Measurements from ENCODE around the gene ENDOV. TPM values are rescaled to one million over a fixed set of nuclear protein-coding genes. Genes with fewer than 3 reads are reported as not detected.
A peak's percentile ranks its signal among the peaks of the same experiment; 100 is the strongest.

ENDOV gene
- total and polyA plus RNA-seq, 11 donors = 4.2 to 16.2 (median 9.4) TPM

DNA sequence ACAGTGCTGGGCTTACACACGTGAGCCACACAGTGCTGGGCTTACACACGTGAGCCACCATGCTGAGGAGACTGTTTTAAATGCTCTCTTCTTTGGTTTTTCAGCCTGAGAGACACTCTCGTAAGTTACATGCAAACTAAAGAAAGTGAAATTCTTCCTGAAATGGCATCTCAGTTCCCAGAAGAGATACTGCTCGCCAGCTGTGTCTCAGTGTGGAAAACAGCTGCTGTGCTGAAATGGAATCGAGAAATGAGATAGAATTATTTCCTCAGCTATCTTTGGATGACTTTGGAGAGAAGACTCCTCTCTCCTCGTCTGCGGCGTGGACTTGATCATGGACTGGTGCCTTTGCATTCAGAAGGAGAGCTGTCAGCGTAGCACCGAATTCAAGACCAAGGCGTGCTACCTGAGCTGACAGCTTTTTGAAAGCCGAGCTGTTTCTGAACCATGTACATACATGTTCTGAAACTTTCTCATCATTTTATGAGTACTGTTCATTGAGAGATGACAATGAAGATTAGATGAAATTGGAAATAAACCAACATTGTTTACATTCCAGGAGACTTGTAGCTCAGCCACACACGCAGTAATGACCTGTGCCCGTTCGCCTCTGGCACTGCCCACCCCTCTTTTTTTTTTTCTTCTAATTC is 21.6 kb upstream of the ENDOV start:
- H3K4me3 ChIP-seq = no peak overlapping the region
- peak overlapping the region in 1 of 12 donors; percentile 21 for H3K27ac ChIP-seq
- H3K4me1 ChIP-seq = peaks cover 0 to 22% (median 10%) of the 10 kb centered on the region in 12 donors
- no peaks in the 10 kb centered on the region for H3K9me3 ChIP-seq
- intact Hi-C loops (cut with DNase I) = no loop called here
- H3K27me3 ChIP-seq = no peaks in the 10 kb centered on the region
- ATAC-seq (no peak), DNase-seq (no peak)
- H3K36me3 ChIP-seq = peaks cover 0 to 79% (median 71%) of the 10 kb centered on the region in 9 donors
- TF ChIP-seq POLR2A (IDR thresholded peaks at IDR 0.05) = no peak
- TF ChIP-seq, protein P1, sequence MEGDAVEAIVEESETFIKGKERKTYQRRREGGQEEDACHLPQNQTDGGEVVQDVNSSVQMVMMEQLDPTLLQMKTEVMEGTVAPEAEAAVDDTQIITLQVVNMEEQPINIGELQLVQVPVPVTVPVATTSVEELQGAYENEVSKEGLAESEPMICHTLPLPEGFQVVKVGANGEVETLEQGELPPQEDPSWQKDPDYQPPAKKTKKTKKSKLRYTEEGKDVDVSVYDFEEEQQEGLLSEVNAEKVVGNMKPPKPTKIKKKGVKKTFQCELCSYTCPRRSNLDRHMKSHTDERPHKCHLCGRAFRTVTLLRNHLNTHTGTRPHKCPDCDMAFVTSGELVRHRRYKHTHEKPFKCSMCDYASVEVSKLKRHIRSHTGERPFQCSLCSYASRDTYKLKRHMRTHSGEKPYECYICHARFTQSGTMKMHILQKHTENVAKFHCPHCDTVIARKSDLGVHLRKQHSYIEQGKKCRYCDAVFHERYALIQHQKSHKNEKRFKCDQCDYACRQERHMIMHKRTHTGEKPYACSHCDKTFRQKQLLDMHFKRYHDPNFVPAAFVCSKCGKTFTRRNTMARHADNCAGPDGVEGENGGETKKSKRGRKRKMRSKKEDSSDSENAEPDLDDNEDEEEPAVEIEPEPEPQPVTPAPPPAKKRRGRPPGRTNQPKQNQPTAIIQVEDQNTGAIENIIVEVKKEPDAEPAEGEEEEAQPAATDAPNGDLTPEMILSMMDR (IDR thresholded peaks at IDR 0.05) = no peak
- 75 to 82% (median 79%) methylated on average over 15 of the region's 15 CpGs for WGBS, 4 donors

DNA sequence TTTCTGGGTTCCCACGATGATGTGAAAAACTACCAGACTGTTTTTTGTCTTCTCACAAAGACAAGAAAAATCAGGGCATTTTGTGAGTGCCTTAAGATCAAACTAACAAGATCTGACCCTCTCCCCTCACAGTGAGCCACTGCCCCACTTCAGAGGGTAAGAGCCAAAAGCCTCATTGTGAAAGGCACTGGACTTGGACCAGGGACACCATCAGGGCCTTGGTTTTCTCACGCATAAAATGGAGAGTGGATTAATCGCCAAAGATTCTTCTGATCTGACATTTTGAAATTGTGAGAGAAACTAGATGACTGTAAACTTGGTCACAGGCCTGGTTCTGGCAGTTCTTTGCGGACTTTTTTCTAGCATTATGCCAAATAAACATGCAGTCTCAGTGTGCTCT is 21.0 kb upstream of the ENDOV start:
- Histone ChIP-seq H3K4me1 (peaks cover 0 to 22% (median 10%) of the 10 kb centered on the region in 12 donors), H3K27ac (peak overlapping the region in 2 of 12 donors; percentile 23 to 32), H3K27me3 (no peaks in the 10 kb centered on the region), H3K9me3 (no peaks in the 10 kb centered on the region), H3K36me3 (peaks cover 0 to 73% (median 65%) of the 10 kb centered on the region in 9 donors), H3K4me3 (no peak overlapping the region)
- no peak for DNase-seq
- TF ChIP-seq, protein P1 (IDR thresholded peaks at IDR 0.05) = no peak
- no peak for TF ChIP-seq POLR2A (IDR thresholded peaks at IDR 0.05)
- WGBS, 4 donors = 86 to 91% (median 88%) methylated on average over 4 of the region's 4 CpGs
- intact Hi-C loops (cut with DNase I) = no loop called here
- ATAC-seq = no peak

DNA sequence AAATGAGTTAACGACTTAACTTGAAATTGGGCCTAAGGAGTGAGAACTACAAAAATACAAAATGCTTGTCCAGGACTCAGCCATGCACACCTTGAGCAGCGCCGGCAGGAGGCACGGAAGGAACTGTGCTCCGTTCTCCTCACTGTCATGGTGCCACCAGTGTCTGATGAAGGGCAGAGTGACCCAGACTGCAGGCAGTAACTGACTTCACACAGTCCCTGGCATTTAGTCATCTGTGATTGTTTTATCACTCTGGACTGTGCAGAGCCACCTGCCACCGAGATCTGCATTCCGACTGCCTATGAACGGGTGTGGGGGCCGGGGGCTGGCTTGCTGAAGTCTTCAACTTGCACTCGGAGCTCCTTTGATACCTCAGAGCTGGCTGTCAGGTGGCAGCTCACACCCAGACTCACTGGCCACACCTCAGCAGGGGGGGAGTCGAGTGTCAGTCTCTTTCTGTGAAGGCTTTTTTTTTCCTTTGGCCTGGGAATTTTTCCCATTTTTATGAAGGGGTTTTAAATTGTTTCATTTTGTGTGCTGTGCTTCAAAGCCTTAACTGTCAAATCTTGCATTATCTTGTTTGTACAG is 20.2 kb upstream of the ENDOV start:
- no peaks in the 10 kb centered on the region for H3K9me3 ChIP-seq
- DNase-seq (peak in 1 of 5 donors; percentile 42), ATAC-seq (peak; percentile 85 to 91 (median 88))
- 39 to 57% (median 52%) methylated on average over 11 of the region's 11 CpGs for WGBS, 4 donors
- intact Hi-C loops (cut with DNase I) = no loop called here
- H3K27ac ChIP-seq = peak overlapping the region in 3 of 12 donors; percentile 11 to 32 (median 23)
- no peak overlapping the region for H3K4me3 ChIP-seq
- H3K4me1 ChIP-seq = peaks cover 0 to 22% (median 10%) of the 10 kb centered on the region in 12 donors
- H3K27me3 ChIP-seq = no peaks in the 10 kb centered on the region
- H3K36me3 ChIP-seq = peaks cover 0 to 65% (median 57%) of the 10 kb centered on the region in 9 donors
- TF ChIP-seq, protein P1 (IDR thresholded peaks at IDR 0.05) = no peak
- no peak for TF ChIP-seq POLR2A (IDR thresholded peaks at IDR 0.05)

DNA sequence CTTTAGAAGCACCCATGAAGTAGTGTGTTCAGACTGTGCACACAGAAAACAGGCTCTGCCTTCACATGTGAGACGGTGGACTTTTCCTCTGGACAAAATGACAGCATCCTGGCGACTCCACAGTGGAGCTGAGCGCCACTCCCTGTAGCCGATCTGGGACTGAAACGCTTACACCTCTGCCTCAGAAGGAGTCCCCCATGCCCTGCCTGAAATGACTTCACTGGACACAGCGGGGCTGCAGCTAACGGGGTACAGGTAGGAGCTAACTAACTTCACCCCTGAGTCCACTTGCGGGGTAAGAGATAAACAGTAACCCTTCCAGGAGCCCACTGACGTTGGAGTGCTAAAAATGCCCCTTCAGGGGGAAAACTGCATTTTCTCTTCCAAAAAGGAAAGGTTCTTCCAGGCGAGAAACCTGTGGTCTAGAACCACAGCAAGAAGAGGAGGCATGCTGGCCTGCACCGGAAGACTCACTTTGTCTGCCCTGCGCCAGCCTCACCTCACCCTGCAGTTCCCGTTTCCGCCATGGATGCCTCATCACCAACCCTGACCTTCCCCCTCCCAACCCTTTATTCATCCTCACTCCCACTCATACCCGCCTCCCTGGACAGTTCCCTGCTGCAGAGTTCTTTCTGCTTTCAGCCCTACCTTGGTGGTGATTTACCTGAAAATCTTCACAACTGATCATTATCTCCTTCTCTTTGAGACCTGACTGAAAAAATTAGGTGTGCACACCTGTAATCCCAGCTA is 19.4 kb upstream of the ENDOV start:
- H3K4me1 ChIP-seq = peaks cover 0 to 22% (median 10%) of the 10 kb centered on the region in 12 donors
- DNase-seq (no peak), ATAC-seq (peak; percentile 6 to 35 (median 24))
- no peak overlapping the region for H3K4me3 ChIP-seq
- peak overlapping the region in 2 of 12 donors; percentile 11 to 32 for H3K27ac ChIP-seq
- intact Hi-C loops (cut with DNase I) = no loop called here
- no peaks in the 10 kb centered on the region for H3K27me3 ChIP-seq
- H3K9me3 ChIP-seq = no peaks in the 10 kb centered on the region
- peaks cover 0 to 57% (median 49%) of the 10 kb centered on the region in 9 donors for H3K36me3 ChIP-seq
- 84 to 90% (median 86%) methylated on average over 15 of the region's 15 CpGs for WGBS, 4 donors
- TF ChIP-seq POLR2A (IDR thresholded peaks at IDR 0.05) = no peak
- TF ChIP-seq, protein P1 (IDR thresholded peaks at IDR 0.05) = no peak
